IMR-90 (cell line): ENCODE data around the gene NFYC.
"Not testable (repeated sequence)": the region's sequence is repeated elsewhere in the genome, so short reads cannot be mapped to it uniquely, and the experiment has no call there.

Experiments used
- BHLHE40 ChIP-seq: fragments of 150-350 bp; IDR thresholded peaks from 2 replicates; pipeline ENCODE4 v1.6.1; 2016; ENCODE audit warnings: mild to moderate bottlenecking, low read depth, low read length
- CEBPB ChIP-seq: IDR thresholded peaks from 2 replicates; pipeline ENCODE4 v1.6.1; 2012; ENCODE audit warnings: low read depth, low read length, improper control_type of control experiment
- CTCF ChIP-seq: conservative IDR thresholded peaks from 2 replicates; pipeline ENCODE4 v1.5.1; 2012; ENCODE audit warnings: mild to moderate bottlenecking, low read depth, low read length, improper control_type of control experiment
- MXI1 ChIP-seq: IDR thresholded peaks from 2 replicates; pipeline ENCODE4 v1.6.1; 2012; ENCODE audit warnings: low read depth, mild to moderate bottlenecking, low read length, moderate library complexity, borderline replicate concordance
- RAD21 ChIP-seq: IDR thresholded peaks from 2 replicates; pipeline ENCODE4 v1.6.1; 2012; ENCODE audit warnings: low read length, improper control_type of control experiment
- RFX5 ChIP-seq: IDR thresholded peaks from 2 replicates; pipeline ENCODE4 v1.8.0; 2012; ENCODE audit warnings: low read depth, mild to moderate bottlenecking, low read length, moderate library complexity
- SMC3 ChIP-seq: fragments of 150-350 bp; IDR thresholded peaks from 2 replicates; pipeline ENCODE4 v1.6.1; 2016; ENCODE audit warnings: low read depth, mild to moderate bottlenecking, antibody characterized with exemption, low read length, moderate library complexity
- TF ChIP-seq, protein P1 (sequence below): fragments of 150-350 bp; IDR thresholded peaks from 2 replicates; pipeline ENCODE4 v1.6.1; 2016; ENCODE audit warnings: low read depth, mild to moderate bottlenecking, low read length, moderate library complexity, borderline replicate concordance

- TF ChIP-seq, protein P1, sequence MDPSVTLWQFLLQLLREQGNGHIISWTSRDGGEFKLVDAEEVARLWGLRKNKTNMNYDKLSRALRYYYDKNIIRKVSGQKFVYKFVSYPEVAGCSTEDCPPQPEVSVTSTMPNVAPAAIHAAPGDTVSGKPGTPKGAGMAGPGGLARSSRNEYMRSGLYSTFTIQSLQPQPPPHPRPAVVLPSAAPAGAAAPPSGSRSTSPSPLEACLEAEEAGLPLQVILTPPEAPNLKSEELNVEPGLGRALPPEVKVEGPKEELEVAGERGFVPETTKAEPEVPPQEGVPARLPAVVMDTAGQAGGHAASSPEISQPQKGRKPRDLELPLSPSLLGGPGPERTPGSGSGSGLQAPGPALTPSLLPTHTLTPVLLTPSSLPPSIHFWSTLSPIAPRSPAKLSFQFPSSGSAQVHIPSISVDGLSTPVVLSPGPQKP: not testable (repeated sequence)
- not testable (repeated sequence) for TF ChIP-seq CTCF, MXI1, BHLHE40, CEBPB, RAD21, SMC3, RFX5
Observed at GRCh38 chr1:40702810-40703209, 11.3 kb downstream of the NFYC start.
